Smooth muscle cell (in vitro differentiated cells): ENCODE measurements around the gene LDLRAD4. TPM values are rescaled to one million over a fixed set of nuclear protein-coding genes. Genes with fewer than 3 reads are reported as not detected.

Experiments used
- DNase-seq: peaks from one replicate; lab custom pipeline; 2025; ENCODE audit not compliant: unreplicated experiment; lab: John Stamatoyannopoulos, UW
- H2AFZ ChIP-seq: fragments of 200-600 bp; sonication (generic); 2 replicates; pipeline ENCODE4 v1.6.0; 2016; ENCODE audit warnings: antibody characterized with exemption, low read depth, mild to moderate bottlenecking
- H3F3A ChIP-seq: fragments of 200-600 bp; sonication (generic); 2 replicates; pipeline ENCODE4 v1.6.0; 2017; ENCODE audit warnings: antibody characterized with exemption, low read depth
- H3K27ac ChIP-seq: fragments of 200-600 bp; sonication (generic); 2 replicates; pipeline ENCODE4 v1.5.1; 2016; ENCODE audit warnings: low read depth, mild to moderate bottlenecking
- H3K27me3 ChIP-seq: fragments of 200-600 bp; sonication (generic); 2 replicates; pipeline ENCODE4 v1.6.1; 2016; ENCODE audit warnings: low read depth, mild to moderate bottlenecking
- H3K36me3 ChIP-seq: fragments of 200-600 bp; sonication (generic); 2 replicates; pipeline ENCODE4 v1.5.1; 2016; ENCODE audit warnings: low read depth
- H3K4me1 ChIP-seq: fragments of 200-600 bp; sonication (generic); 2 replicates; pipeline ENCODE4 v1.5.1; 2016; ENCODE audit warnings: low read depth
- H3K4me2 ChIP-seq: fragments of 200-600 bp; sonication (generic); 2 replicates; pipeline ENCODE4 v1.6.0; 2016; ENCODE audit warnings: mild to moderate bottlenecking
- H3K4me3 ChIP-seq: fragments of 200-600 bp; sonication (generic); 2 replicates; pipeline ENCODE4 v1.5.1; 2016; ENCODE audit warnings: mild to moderate bottlenecking
- H3K79me2 ChIP-seq: fragments of 200-600 bp; sonication (generic); 2 replicates; pipeline ENCODE4 v1.6.0; 2016; ENCODE audit warnings: low read depth, mild to moderate bottlenecking
- H3K9ac ChIP-seq: fragments of 200-600 bp; sonication (generic); 2 replicates; pipeline ENCODE4 v1.6.0; 2016; ENCODE audit warnings: low read depth
- H3K9me3 ChIP-seq: fragments of 200-600 bp; sonication (generic); replicated peaks from 2 replicates; pipeline ENCODE4 v1.5.1; 2016; ENCODE audit warnings: low read depth
- H4K20me1 ChIP-seq: fragments of 200-600 bp; sonication (generic); 2 replicates; pipeline ENCODE4 v1.6.0; 2016; ENCODE audit warnings: low read depth
- CTCF ChIP-seq: fragments of 200-600 bp; sonication (generic); IDR thresholded peaks from 2 replicates; pipeline ENCODE4 v1.5.1; 2017; ENCODE audit warnings: borderline replicate concordance, mild to moderate bottlenecking, antibody characterized with exemption; ENCODE audit not compliant: insufficient read depth, poor library complexity, severe bottlenecking
- WGBS: methylation state at CpG from one replicate; pipeline ENCODE4 v1.1.7; 2016; ENCODE audit warnings: low lambda C conversion rate; 5-methylcytosine and 5-hydroxymethylcytosine counted together
- polyA plus RNA-seq: library from polyadenylated mRNA; unstranded; fragments of >200 nt; fragmentation: Nextera tagmentation; extraction: Ambion mirVana; gene quantifications from 2 replicates; pipeline ENCODE4 v1.2.1, GENCODE V29; 2016
- total RNA-seq: library from RNA; depleted of rRNA; stranded (reverse); fragments of >200 nt; gene quantifications from 2 replicates; pipeline ENCODE4 v1.2.3, GENCODE V29; 2014

The LDLRAD4 gene
- total and polyA plus RNA-seq, 2 experiments from 2014 or later = 36.2 to 48.3 TPM

- no peaks in the 10 kb centered on the region for H3K79me2 ChIP-seq
- TF ChIP-seq CTCF = no peak
- H3K9ac ChIP-seq = no peak overlapping the region
- H3K27ac ChIP-seq = no peak overlapping the region
- 85% methylated on average over 4 of the region's 4 CpGs for WGBS
- H3K36me3 ChIP-seq = no peaks in the 10 kb centered on the region
- no peak for DNase-seq
- H3K27me3 ChIP-seq = no peaks in the 10 kb centered on the region
- H3K4me3 ChIP-seq = no peak overlapping the region
- no peak overlapping the region for H3K4me2 ChIP-seq
- no peaks in the 10 kb centered on the region for H3F3A ChIP-seq
- no peaks in the 10 kb centered on the region for H3K4me1 ChIP-seq
- no peak overlapping the region for H2AFZ ChIP-seq
- H4K20me1 ChIP-seq = peaks cover 43% of the 10 kb centered on the region
- H3K9me3 ChIP-seq = no peaks in the 10 kb centered on the region
These were observed 370.8 kb downstream of the LDLRAD4 start for GRCh38 chr18:13589316-13589715.

DNA sequence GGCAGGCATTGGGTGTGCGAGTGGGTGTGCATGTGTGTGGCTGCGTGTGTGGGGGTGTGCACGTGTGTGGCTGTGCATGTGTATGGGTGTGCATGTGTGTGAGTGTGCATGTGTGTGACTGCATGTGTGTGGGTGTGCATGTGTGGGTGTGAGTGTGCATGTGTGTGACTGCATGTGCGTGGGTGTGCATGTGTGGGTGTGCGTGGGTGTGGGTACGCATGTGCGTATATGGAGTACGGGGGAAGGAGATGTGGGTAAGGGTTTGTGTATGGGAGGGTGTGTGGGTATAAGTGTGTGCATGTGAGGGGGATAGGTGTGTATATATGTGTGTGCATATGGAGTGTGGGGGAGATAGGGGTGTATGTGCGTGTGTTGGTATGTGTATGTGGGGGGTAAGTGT is 371.4 kb downstream of the LDLRAD4 start:
- H3K4me2 ChIP-seq = no peak overlapping the region
- peaks cover 37% of the 10 kb centered on the region for H4K20me1 ChIP-seq
- no peaks in the 10 kb centered on the region for H3F3A ChIP-seq
- H3K9ac ChIP-seq = no peak overlapping the region
- no peaks in the 10 kb centered on the region for H3K4me1 ChIP-seq
- WGBS = 88% methylated on average over 9 of the region's 9 CpGs
- no peak overlapping the region for H2AFZ ChIP-seq
- no peaks in the 10 kb centered on the region for H3K27me3 ChIP-seq
- H3K4me3 ChIP-seq = no peak overlapping the region
- no peak for DNase-seq
- no peak for TF ChIP-seq CTCF
- H3K79me2 ChIP-seq = peaks cover 3% of the 10 kb centered on the region
- no peaks in the 10 kb centered on the region for H3K36me3 ChIP-seq
- no peaks in the 10 kb centered on the region for H3K9me3 ChIP-seq
- H3K27ac ChIP-seq = no peak overlapping the region

DNA sequence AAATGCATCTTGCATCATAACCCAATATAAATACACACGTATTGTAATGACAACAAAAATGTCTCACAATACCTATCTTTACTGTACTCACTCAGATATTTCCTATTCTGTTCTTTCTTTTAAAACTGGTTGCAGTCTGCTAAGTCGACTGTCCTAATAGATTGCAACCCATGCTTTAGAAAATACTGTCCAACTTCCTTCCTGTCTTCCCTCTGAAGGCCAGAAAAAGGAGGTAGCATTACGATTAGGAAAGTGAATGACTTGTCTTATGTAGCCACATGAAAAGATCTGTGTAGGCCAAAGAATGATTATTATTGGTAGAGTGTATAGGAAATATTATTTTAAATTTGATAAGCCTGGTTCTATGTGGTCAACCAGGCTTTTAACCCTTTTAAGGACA is 373.7 kb downstream of the LDLRAD4 start:
- no peak overlapping the region for H2AFZ ChIP-seq
- no peaks in the 10 kb centered on the region for H3K4me1 ChIP-seq
- no peak overlapping the region for H3K27ac ChIP-seq
- H3K9me3 ChIP-seq = peaks cover 9% of the 10 kb centered on the region
- peaks cover 25% of the 10 kb centered on the region for H4K20me1 ChIP-seq
- DNase-seq = no peak
- peaks cover 13% of the 10 kb centered on the region for H3K79me2 ChIP-seq
- peaks cover 2% of the 10 kb centered on the region for H3K36me3 ChIP-seq
- TF ChIP-seq CTCF = no peak
- WGBS = 73% methylated on average over 3 of the region's 3 CpGs
- no peak overlapping the region for H3K4me2 ChIP-seq
- H3K27me3 ChIP-seq = no peaks in the 10 kb centered on the region
- H3F3A ChIP-seq = peaks cover 2% of the 10 kb centered on the region
- no peak overlapping the region for H3K9ac ChIP-seq
- no peak overlapping the region for H3K4me3 ChIP-seq

DNA sequence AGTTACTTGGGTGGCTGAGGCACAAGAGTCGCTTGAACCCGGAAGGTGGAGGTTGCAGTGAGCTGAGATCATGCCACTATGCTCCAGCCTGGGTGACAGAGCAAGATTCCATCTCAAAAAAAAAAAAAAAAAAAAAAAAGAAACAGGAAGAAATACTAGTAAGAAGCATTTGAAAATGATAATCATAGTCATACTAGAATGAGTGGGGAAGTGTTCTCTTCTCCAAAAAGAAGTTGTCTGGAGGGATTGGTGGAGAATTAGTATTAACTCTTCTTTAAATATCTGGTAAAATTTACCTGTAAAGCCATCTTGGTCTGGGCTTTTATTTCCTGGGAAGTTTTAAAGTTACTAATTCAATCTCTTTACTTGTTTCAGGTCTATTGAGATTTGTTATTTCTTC is 376.0 kb downstream of the LDLRAD4 start:
- peaks cover 5% of the 10 kb centered on the region for H3F3A ChIP-seq
- H3K9ac ChIP-seq = no peak overlapping the region
- no peak overlapping the region for H3K4me2 ChIP-seq
- no peak overlapping the region for H3K4me3 ChIP-seq
- H3K9me3 ChIP-seq = peaks cover 9% of the 10 kb centered on the region
- H3K27ac ChIP-seq = no peak overlapping the region
- peaks cover 8% of the 10 kb centered on the region for H3K36me3 ChIP-seq
- H4K20me1 ChIP-seq = peaks cover 9% of the 10 kb centered on the region
- DNase-seq = no peak
- peaks cover 29% of the 10 kb centered on the region for H3K79me2 ChIP-seq
- no peaks in the 10 kb centered on the region for H3K4me1 ChIP-seq
- WGBS = 100% methylated on average over 2 of the region's 2 CpGs
- no peak overlapping the region for H2AFZ ChIP-seq
- TF ChIP-seq CTCF = no peak
- no peaks in the 10 kb centered on the region for H3K27me3 ChIP-seq
